H1 (cell line): ENCODE data around the gene NMRK1. TPM values are rescaled to one million over a fixed set of nuclear protein-coding genes. Genes with fewer than 3 reads are reported as not detected.

Experiments
- CTCF ChIA-PET: fragments of 300-600 bp; sonication (Branson Sonifier 250); formaldehyde crosslinking; loops from one replicate; lab custom pipeline; 2021; ENCODE audit not compliant: partially characterized antibody; lab: Charles Lee
- POLR2A ChIA-PET: fragments of 300-600 bp; sonication (Branson Sonifier 250); formaldehyde crosslinking; loops from one replicate; lab custom pipeline; 2021; ENCODE audit warnings: inconsistent platforms; ENCODE audit not compliant: partially characterized antibody; lab: Charles Lee
- DNase-seq, 2 experiments: peaks; one replicate each; pipeline versions ENCODE4 v3.0.0 to v3.0.0-alpha.2; 2010 to 2022; ENCODE audit warnings: low spot score in 2 of 2, low read depth in 1 of 2, mixed read lengths in 1 of 2
- FAIRE-seq: peaks from 2 replicates; lab custom pipeline; 2011; peaks lifted over from hg19 to GRCh38; lab: Jason Lieb, UNC
- H2AFZ ChIP-seq: 2 replicates; pipeline ENCODE4 v1.8.1; 2012; ENCODE audit warnings: low read length, inconsistent platforms
- H2AK5ac ChIP-seq: 2 replicates; pipeline ENCODE4 v1.6.1; 2013; ENCODE audit warnings: low read depth, low read length
- H2BK120ac ChIP-seq: replicated peaks from 2 replicates; pipeline ENCODE3; 2013; ENCODE audit warnings: low read depth, low read length, inconsistent platforms
- H2BK12ac ChIP-seq: 2 replicates; pipeline ENCODE4 v1.6.1; 2013; ENCODE audit warnings: low read depth, low read length
- H2BK15ac ChIP-seq: 2 replicates; pipeline ENCODE4 v1.6.1; 2013; ENCODE audit warnings: low read length
- H2BK20ac ChIP-seq: 2 replicates; pipeline ENCODE4 v1.6.1; 2013; ENCODE audit warnings: low read length
- H2BK5ac ChIP-seq: 2 replicates; pipeline ENCODE4 v1.6.1; 2013; ENCODE audit warnings: low read depth, low read length
- H3K14ac ChIP-seq: 2 replicates; pipeline ENCODE4 v1.6.1; 2013; ENCODE audit warnings: inconsistent platforms; ENCODE audit not compliant: insufficient read length
- H3K18ac ChIP-seq: 2 replicates; pipeline ENCODE4 v1.6.1; 2013; ENCODE audit warnings: low read length; ENCODE audit errors: extremely low read depth
- H3K23ac ChIP-seq: 2 replicates; pipeline ENCODE4 v1.6.1; 2013; ENCODE audit warnings: inconsistent platforms; ENCODE audit not compliant: insufficient read length
- H3K23me2 ChIP-seq: 2 replicates; pipeline ENCODE4 v1.6.1; 2013; ENCODE audit warnings: low read depth, low read length
- H3K27ac ChIP-seq: 2 replicates; pipeline ENCODE4 v1.6.1; 2011; ENCODE audit warnings: low read depth, low read length, inconsistent platforms
- H3K27me3 ChIP-seq, 4 experiments: replicated peaks in 1 of 4; 1 replicate in 1 of 4; 2 replicates in 3 of 4; pipeline versions ENCODE4 v1.6.1 to v1.8.1; 2011 to 2013; ENCODE audit warnings: low read length in 3 of 4, mild to moderate bottlenecking in 3 of 4, inconsistent platforms in 2 of 4, mixed read lengths in 2 of 4, moderate library complexity in 1 of 4; ENCODE audit not compliant: control insufficient read depth in 3 of 4, insufficient read depth in 3 of 4; ENCODE audit errors: extremely low read depth in 1 of 4
- H3K36me3 ChIP-seq, 4 experiments: 2 replicates each; pipeline versions ENCODE4 v1.6.1 to v1.8.1; 2011 to 2013; ENCODE audit warnings: mild to moderate bottlenecking in 4 of 4, low read length in 3 of 4, moderate library complexity in 2 of 4, control low read depth in 1 of 4, inconsistent platforms in 1 of 4; ENCODE audit not compliant: insufficient read depth in 4 of 4, control insufficient read depth in 2 of 4
- H3K4ac ChIP-seq: replicated peaks from 2 replicates; pipeline ENCODE3; 2013; ENCODE audit warnings: low read length, low read depth, mixed read lengths, inconsistent platforms; ENCODE audit not compliant: insufficient read length
- H3K4me1 ChIP-seq, 4 experiments: replicated peaks in 1 of 4; 1 replicate in 1 of 4; 2 replicates in 3 of 4; pipeline versions ENCODE4 v1.6.1 to v1.8.1; 2011 to 2013; ENCODE audit warnings: low read length in 3 of 4, inconsistent platforms in 2 of 4, mixed read lengths in 1 of 4; ENCODE audit not compliant: insufficient read depth in 4 of 4, control insufficient read depth in 3 of 4
- H3K4me2 ChIP-seq, 2 experiments: 2 replicates each; pipeline versions ENCODE4 v1.6.1 to v1.8.1; 2011 to 2013; ENCODE audit warnings: low read depth in 2 of 2, low read length in 2 of 2, control low read depth in 1 of 2, inconsistent platforms in 1 of 2, mild to moderate bottlenecking in 1 of 2; ENCODE audit not compliant: insufficient read depth in 1 of 2
- H3K4me3 ChIP-seq, 4 experiments: fragments of 200-600, 300-600 bp in 1 of 4; sonication (generic), shearing (Covaris generic), sonication (Bioruptor Twin) in 1 of 4; 2 replicates each; pipeline versions ENCODE4 v1.5.1 to v1.8.1; 2011 to 2016; ENCODE audit warnings: low read length in 4 of 4, low read depth in 3 of 4, control low read depth in 2 of 4, inconsistent platforms in 2 of 4, mild to moderate bottlenecking in 2 of 4, mixed read lengths in 1 of 4, moderate library complexity in 1 of 4; ENCODE audit not compliant: insufficient read depth in 2 of 4; ENCODE audit errors: extremely low read depth in 1 of 4
- H3K56ac ChIP-seq: replicated peaks from 2 replicates; pipeline ENCODE3; 2013; ENCODE audit warnings: low read depth, mild to moderate bottlenecking, mixed read lengths, low read length, inconsistent platforms; ENCODE audit not compliant: insufficient read length
- H3K79me1 ChIP-seq: 2 replicates; pipeline ENCODE4 v1.6.1; 2013; ENCODE audit warnings: low read depth, low read length, control low read depth
- H3K79me2 ChIP-seq, 2 experiments: 2 replicates each; pipeline versions ENCODE4 v1.6.1 to v1.8.1; 2012 to 2013; ENCODE audit warnings: low read length in 2 of 2, mild to moderate bottlenecking in 2 of 2, inconsistent platforms in 1 of 2; ENCODE audit not compliant: insufficient read depth in 2 of 2, control insufficient read depth in 1 of 2
- H3K9ac ChIP-seq, 4 experiments: replicated peaks in 1 of 4; 1 replicate in 1 of 4; 2 replicates in 3 of 4; pipeline versions ENCODE4 v1.6.1 to v1.8.1; 2011 to 2013; ENCODE audit warnings: low read depth in 3 of 4, low read length in 3 of 4, control low read depth in 2 of 4, mild to moderate bottlenecking in 2 of 4, moderate library complexity in 2 of 4, inconsistent platforms in 1 of 4; ENCODE audit errors: extremely low read depth in 1 of 4
- H3K9me3 ChIP-seq, 2 experiments: 2 replicates each; pipeline versions ENCODE4 v1.6.1 to v1.8.1; 2012 to 2013; ENCODE audit warnings: mild to moderate bottlenecking in 2 of 2, moderate library complexity in 2 of 2, control low read depth in 1 of 2, inconsistent platforms in 1 of 2, low read depth in 1 of 2, low read length in 1 of 2, mixed read lengths in 1 of 2; ENCODE audit not compliant: insufficient read depth in 2 of 2
- H4K20me1 ChIP-seq, 2 experiments: replicated peaks in 1 of 2; 2 replicates each; pipeline versions ENCODE3 to v1.8.1; 2011 to 2013; ENCODE audit warnings: inconsistent platforms in 2 of 2, low read length in 2 of 2, mild to moderate bottlenecking in 1 of 2; ENCODE audit not compliant: insufficient read depth in 2 of 2, control insufficient read depth in 1 of 2
- H4K5ac ChIP-seq: 2 replicates; pipeline ENCODE4 v1.6.1; 2013; ENCODE audit warnings: low read length, low read depth, mixed read lengths, inconsistent platforms; ENCODE audit not compliant: insufficient read length
- H4K8ac ChIP-seq: 2 replicates; pipeline ENCODE4 v1.8.0; 2013; ENCODE audit warnings: mild to moderate bottlenecking, moderate library complexity, low read length, inconsistent platforms; ENCODE audit not compliant: insufficient read depth; ENCODE audit errors: extremely low read depth
- H4K91ac ChIP-seq: replicated peaks from 2 replicates; pipeline ENCODE3; 2013; ENCODE audit warnings: low read length, mixed read lengths, inconsistent platforms; ENCODE audit not compliant: insufficient read length
- KDM1A ChIP-seq: fragments of 200-600, 300-600 bp; sonication (generic); IDR thresholded peaks from 2 replicates; pipeline ENCODE4 v1.7.1; 2016; ENCODE audit warnings: mild to moderate bottlenecking, low read length, borderline replicate concordance
- RFX5 ChIP-seq: IDR thresholded peaks from 2 replicates; pipeline ENCODE4 v1.6.1; 2011; ENCODE audit warnings: low read depth, low read length, improper control_type of control experiment, borderline replicate concordance
- SIX5 ChIP-seq: IDR thresholded peaks from 2 replicates; pipeline ENCODE4 v1.6.1; 2011; ENCODE audit warnings: mild to moderate bottlenecking, low read depth, low read length
- SP1 ChIP-seq: IDR thresholded peaks from 2 replicates; pipeline ENCODE4 v1.6.1; 2011; ENCODE audit warnings: low read depth, low read length
- SUZ12 ChIP-seq: fragments of 200-600 bp; sonication (generic); IDR thresholded peaks from 2 replicates; pipeline ENCODE4 v1.6.1; 2012; ENCODE audit warnings: mild to moderate bottlenecking, inconsistent platforms, low read length, moderate library complexity, mixed read lengths
- WGBS, 2 experiments: shearing (Covaris generic) in 1 of 2; methylation state at CpG; one replicate each; pipeline versions ENCODE4 v1.1.6 to v1.1.7; 2013 to 2015; ENCODE audit warnings: low lambda C conversion rate in 2 of 2, mixed read lengths in 2 of 2, inconsistent platforms in 1 of 2, low coverage in 1 of 2, missing lambda C conversion rate in 1 of 2; ENCODE audit not compliant: insufficient replicate concordance in 2 of 2, insufficient coverage in 1 of 2, insufficient read length in 1 of 2; ENCODE audit errors: extremely low coverage in 1 of 2, missing lambda C conversion rate in 1 of 2; 5-methylcytosine and 5-hydroxymethylcytosine counted together
- polyA plus RNA-seq, 7 experiments: library from polyadenylated mRNA; depleted of rRNA in 3 of 7; stranded (reverse) in 5 of 7; unstranded in 2 of 7; fragments of >200 nt in 5 of 7; fragments of 200-250 nt in 2 of 7; gene quantifications; 1 replicate in 5 of 7; 2 replicates in 1 of 7; 4 replicates in 1 of 7; pipeline versions ENCODE4 v1.2.1 to v1.2.3, GENCODE V29; 2011 to 2013; ENCODE audit warnings: missing spikeins in 2 of 7, mixed read lengths in 2 of 7
- total RNA-seq: library from RNA; stranded (reverse); fragmentation: NEBNext Ultra II Directional; extraction: Animal tissue kit (Norgen Biotek cat#: 25700); gene quantifications from 2 replicates; pipeline ENCODE4 v1.2.1, GENCODE V29; 2021
- TF ChIP-seq, protein P1 (sequence below): IDR thresholded peaks from 2 replicates; pipeline ENCODE4 v1.6.1; 2011; ENCODE audit warnings: low read length, improper control_type of control experiment
- TF ChIP-seq, protein P2 (sequence below): IDR thresholded peaks from 2 replicates; pipeline ENCODE4 v1.6.1; 2012; ENCODE audit warnings: inconsistent platforms
- TF ChIP-seq, protein P3 (sequence below): IDR thresholded peaks from 2 replicates; pipeline ENCODE4 v1.6.1; 2012; ENCODE audit warnings: low read length, inconsistent platforms

The NMRK1 gene
- total and polyA plus RNA-seq, 2 of the 8 experiments (the other 6 are each of a cell fraction or from before 2014, with no cell fraction given), result 5.8 to 8.1 TPM

DNA sequence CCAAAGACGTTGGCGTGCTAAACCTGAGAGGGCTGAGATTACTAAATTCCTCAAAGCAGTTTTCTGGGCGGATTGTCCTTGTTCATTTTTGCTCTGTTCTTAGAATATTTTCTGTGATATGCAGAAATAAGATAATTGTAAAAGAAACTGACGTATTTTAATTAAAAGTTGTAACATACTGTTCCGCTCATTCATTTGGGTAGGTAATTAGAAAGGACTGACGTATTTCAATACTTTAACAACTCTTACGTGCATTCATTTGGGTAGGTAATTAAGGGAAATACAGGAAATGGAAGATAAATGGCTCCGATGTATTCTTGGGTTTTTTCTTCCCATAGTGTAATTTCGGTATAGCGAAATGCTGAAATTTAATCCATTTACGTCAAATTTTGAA is 1.4 kb upstream of the NMRK1 start:
- Histone ChIP-seq H2BK120ac (no peak overlapping the region), H3K23ac (no peak overlapping the region), H3K4me3 (peak overlapping the region; percentile 75 to 85 (median 80)), H4K20me1 (peaks cover 0 to 1% of the 10 kb centered on the region in 2 experiments), H2BK12ac (no peak overlapping the region), H3K56ac (no peak overlapping the region), H4K8ac (no peak overlapping the region), H3K14ac (no peak overlapping the region), H4K91ac (no peak overlapping the region), H3K9ac (peak overlapping the region in 2 of 4 experiments; percentile 13 to 44; a peak in 2 of 7 replicates), H3K4me1 (peaks cover 0 to 2% (median 1%) of the 10 kb centered on the region in 4 experiments; a peak in 3 of 7 replicates), H2BK20ac (no peak overlapping the region), H2BK5ac (no peak overlapping the region), H3K27me3 (no peaks in the 10 kb centered on the region), H3K27ac (no peak overlapping the region), H2AFZ (0 out of 2 replicates have a peak overlapping the region, but pooled peaks have one; percentile 1), H2AK5ac (no peak overlapping the region), H3K4me2 (peak overlapping the region; percentile 85 to 95), H3K23me2 (peaks cover 2% of the 10 kb centered on the region; the same call in 1 of the 2 replicates), H3K36me3 (no peaks in the 10 kb centered on the region), H3K79me1 (no peaks in the 10 kb centered on the region; the same call in 1 of the 2 replicates), H3K18ac (no peak overlapping the region), H2BK15ac (no peak overlapping the region), H4K5ac (no peak overlapping the region), H3K79me2 (peaks cover 0 to 13% of the 10 kb centered on the region in 2 experiments; a peak in 2 of 4 replicates), H3K9me3 (no peaks in the 10 kb centered on the region), H3K4ac (no peak overlapping the region)
- FAIRE-seq, result no peak
- CTCF ChIA-PET, result interaction anchor here (0.6 to 1.3 kb wide), 4 partner anchors 9 to 315 kb away, joined by 3 read pairs; no protein-coding TSS in a partner anchor
- 39% methylated on average over 11 of the region's 11 CpGs; no CpG with 5 or more reads in 1 of the 2 experiments for WGBS, 2 experiments
- POLR2A ChIA-PET, result interaction anchor here (1.2 to 2.5 kb wide), 3 partner anchors 12 to 62 kb away, joined by 3 to 12 read pairs (median 5); partner anchors contain the start of gene CARNMT1
- DNase-seq, result no peak
- TF ChIP-seq, protein P1, sequence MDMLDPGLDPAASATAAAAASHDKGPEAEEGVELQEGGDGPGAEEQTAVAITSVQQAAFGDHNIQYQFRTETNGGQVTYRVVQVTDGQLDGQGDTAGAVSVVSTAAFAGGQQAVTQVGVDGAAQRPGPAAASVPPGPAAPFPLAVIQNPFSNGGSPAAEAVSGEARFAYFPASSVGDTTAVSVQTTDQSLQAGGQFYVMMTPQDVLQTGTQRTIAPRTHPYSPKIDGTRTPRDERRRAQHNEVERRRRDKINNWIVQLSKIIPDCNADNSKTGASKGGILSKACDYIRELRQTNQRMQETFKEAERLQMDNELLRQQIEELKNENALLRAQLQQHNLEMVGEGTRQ, result no peak
- TF ChIP-seq SUZ12 (no peak), RFX5 (no peak), KDM1A (no peak), SP1 (no peak), SIX5 (no peak)
- TF ChIP-seq, protein P2, sequence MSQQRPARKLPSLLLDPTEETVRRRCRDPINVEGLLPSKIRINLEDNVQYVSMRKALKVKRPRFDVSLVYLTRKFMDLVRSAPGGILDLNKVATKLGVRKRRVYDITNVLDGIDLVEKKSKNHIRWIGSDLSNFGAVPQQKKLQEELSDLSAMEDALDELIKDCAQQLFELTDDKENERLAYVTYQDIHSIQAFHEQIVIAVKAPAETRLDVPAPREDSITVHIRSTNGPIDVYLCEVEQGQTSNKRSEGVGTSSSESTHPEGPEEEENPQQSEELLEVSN, result no peak
- TF ChIP-seq, protein P3, sequence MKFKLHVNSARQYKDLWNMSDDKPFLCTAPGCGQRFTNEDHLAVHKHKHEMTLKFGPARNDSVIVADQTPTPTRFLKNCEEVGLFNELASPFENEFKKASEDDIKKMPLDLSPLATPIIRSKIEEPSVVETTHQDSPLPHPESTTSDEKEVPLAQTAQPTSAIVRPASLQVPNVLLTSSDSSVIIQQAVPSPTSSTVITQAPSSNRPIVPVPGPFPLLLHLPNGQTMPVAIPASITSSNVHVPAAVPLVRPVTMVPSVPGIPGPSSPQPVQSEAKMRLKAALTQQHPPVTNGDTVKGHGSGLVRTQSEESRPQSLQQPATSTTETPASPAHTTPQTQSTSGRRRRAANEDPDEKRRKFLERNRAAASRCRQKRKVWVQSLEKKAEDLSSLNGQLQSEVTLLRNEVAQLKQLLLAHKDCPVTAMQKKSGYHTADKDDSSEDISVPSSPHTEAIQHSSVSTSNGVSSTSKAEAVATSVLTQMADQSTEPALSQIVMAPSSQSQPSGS, result no peak
